Activated T-helper 1 cell treated with anti-CD3 and anti-CD28 coated beads, Interleukin-12 subunit alpha, Interleukin-12 subunit beta, Interleukin-2, Interleukin-4 antibody, amounts not matched to agents 30 ng/mL and 10 ng/mL and 1 ng/mL, durations not matched to agents 14 hours and 24 hours and 36 hours (primary cell): Measurements from ENCODE around the gene IFNLR1. TPM values are rescaled to one million over a fixed set of nuclear protein-coding genes. Genes with fewer than 3 reads are reported as not detected.
"Not testable (repeated sequence)": the region's sequence is repeated elsewhere in the genome, so short reads cannot be mapped to it uniquely, and the experiment has no call there.

Experiments used
- DNase-seq: peaks from one replicate; pipeline ENCODE4 v3.0.0; 2021; ENCODE audit warnings: low spot score
- H3K27ac Mint-ChIP-seq: one replicate; pipeline ENCODE4 v1.8.0; 2021; ENCODE audit warnings: mild to moderate bottlenecking, mixed read lengths
- H3K27me3 Mint-ChIP-seq: one replicate; pipeline ENCODE4 v1.8.0; 2022; ENCODE audit warnings: mild to moderate bottlenecking, moderate library complexity, mixed read lengths; ENCODE audit not compliant: insufficient read depth
- H3K36me3 Mint-ChIP-seq: one replicate; pipeline ENCODE4 v1.8.0; 2021; ENCODE audit warnings: low read depth, mixed read lengths
- H3K4me1 Mint-ChIP-seq: one replicate; pipeline ENCODE4 v1.8.0; 2021; ENCODE audit warnings: low read depth, mixed read lengths
- H3K4me3 Mint-ChIP-seq: one replicate; pipeline ENCODE4 v1.8.0; 2021; ENCODE audit warnings: mild to moderate bottlenecking, moderate library complexity, mixed read lengths
- H3K9me3 Mint-ChIP-seq: one replicate; pipeline ENCODE4 v1.8.0; 2021; ENCODE audit warnings: mixed read lengths
- intact Hi-C: fragments of 100-400 bp; cut with micrococcal nuclease; formaldehyde crosslinking; loops from one replicate; pipeline ENCODE4 v1.15.1; 2024
- total RNA-seq: library from RNA; stranded (reverse); gene quantifications from 2 replicates; pipeline ENCODE4 v1.2.3, GENCODE V29; 2022

The IFNLR1 gene
- total RNA-seq, 1 donor from 2014 or later: 3.1 TPM

- Mint-ChIP-seq H3K36me3 (no peaks in the 10 kb centered on the region), H3K4me3 (no peak overlapping the region), H3K27me3 (peaks cover 43% of the 10 kb centered on the region), H3K4me1 (no peaks in the 10 kb centered on the region), H3K9me3 (peaks cover 4% of the 10 kb centered on the region), H3K27ac (no peak overlapping the region)
- intact Hi-C loops: no loop called here
- no peak for DNase-seq
These were observed 29.4 kb upstream of the IFNLR1 start for GRCh38 chr1:24216276-24217074.

DNA sequence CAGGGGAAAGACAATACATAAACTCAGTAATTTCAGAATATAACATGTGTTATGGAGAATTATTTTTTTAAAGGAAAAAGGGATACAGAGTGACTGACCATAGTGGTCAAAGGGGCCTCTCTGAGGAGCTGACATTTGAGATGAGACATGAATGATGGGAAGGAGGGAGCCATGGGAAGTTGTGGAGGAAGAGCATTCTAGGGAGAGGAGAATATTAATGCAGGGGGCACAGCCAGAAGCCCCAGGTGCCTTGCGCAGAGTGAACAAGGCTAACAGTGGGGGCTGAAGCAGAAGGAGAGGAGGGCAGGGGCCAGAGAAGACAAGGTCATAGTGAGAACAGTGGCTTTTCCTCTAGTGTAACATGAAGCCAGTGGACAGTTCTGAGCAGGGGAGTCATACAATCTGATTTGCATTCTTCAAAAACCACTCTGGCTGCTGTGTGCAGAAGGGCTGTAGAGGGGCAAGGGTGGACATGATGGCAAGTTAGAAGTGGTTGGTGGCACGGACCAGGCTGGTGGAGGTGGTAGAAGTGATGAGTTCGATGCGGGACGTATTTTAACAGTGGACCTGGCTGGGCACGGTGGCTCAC is 28.2 kb upstream of the IFNLR1 start:
- intact Hi-C loops: no loop called here
- no peak for DNase-seq
- Mint-ChIP-seq H3K9me3 (peaks cover 4% of the 10 kb centered on the region), H3K27me3 (peaks cover 41% of the 10 kb centered on the region), H3K4me3 (no peak overlapping the region), H3K36me3 (no peaks in the 10 kb centered on the region), H3K4me1 (no peaks in the 10 kb centered on the region), H3K27ac (no peak overlapping the region)

GRCh38 chr1:24212376-24212775 is 25.3 kb upstream of the IFNLR1 start:
- Mint-ChIP-seq H3K27me3 (peaks cover 33% of the 10 kb centered on the region), H3K4me1 (no peaks in the 10 kb centered on the region), H3K27ac (no peak overlapping the region), H3K4me3 (no peak overlapping the region), H3K9me3 (peaks cover 4% of the 10 kb centered on the region), H3K36me3 (no peaks in the 10 kb centered on the region)
- DNase-seq: no peak
- intact Hi-C loops: no loop called here

GRCh38 chr1:24210195-24210627 is 23.1 kb upstream of the IFNLR1 start:
- Mint-ChIP-seq H3K4me3 (no peak overlapping the region), H3K27ac (no peak overlapping the region), H3K4me1 (no peaks in the 10 kb centered on the region), H3K36me3 (no peaks in the 10 kb centered on the region), H3K27me3 (peaks cover 20% of the 10 kb centered on the region), H3K9me3 (peaks cover 4% of the 10 kb centered on the region)
- DNase-seq: no peak
- intact Hi-C loops: no loop called here

DNA sequence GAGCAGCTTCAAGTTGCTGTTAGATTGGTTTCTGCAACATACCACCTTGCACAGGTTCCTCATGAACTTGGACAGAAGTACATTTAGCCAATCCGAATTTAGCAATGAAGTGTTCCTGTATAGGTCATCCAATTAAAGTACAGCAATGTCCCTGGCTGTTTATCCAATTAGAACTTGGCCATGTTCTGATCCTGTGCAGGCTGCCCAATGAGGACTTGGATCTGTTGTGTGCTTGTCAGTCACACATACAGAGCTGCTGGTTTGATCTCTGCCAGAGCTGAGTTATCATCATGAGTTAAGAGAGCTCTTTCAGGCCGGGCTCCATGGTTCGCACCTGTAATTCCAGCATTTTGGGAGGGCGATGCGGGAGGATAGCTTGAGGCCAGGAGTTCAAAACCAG is 22.0 kb upstream of the IFNLR1 start:
- Mint-ChIP-seq H3K4me1 (no peaks in the 10 kb centered on the region), H3K36me3 (no peaks in the 10 kb centered on the region), H3K27ac (no peak overlapping the region), H3K4me3 (no peak overlapping the region), H3K9me3 (peaks cover 4% of the 10 kb centered on the region), H3K27me3 (peaks cover 20% of the 10 kb centered on the region)
- intact Hi-C loops: no loop called here
- DNase-seq: no peak

- H3K4me1 Mint-ChIP-seq: peaks cover 8% of the 10 kb centered on the region
- no peak overlapping the region for H3K4me3 Mint-ChIP-seq
- no peak for DNase-seq
- H3K9me3 Mint-ChIP-seq: peaks cover 4% of the 10 kb centered on the region
- H3K36me3 Mint-ChIP-seq: no peaks in the 10 kb centered on the region
- H3K27me3 Mint-ChIP-seq: peaks cover 11% of the 10 kb centered on the region
- intact Hi-C loops: no loop called here
- no peak overlapping the region for H3K27ac Mint-ChIP-seq
These were observed 20.6 kb upstream of the IFNLR1 start for GRCh38 chr1:24207709-24208108.

GRCh38 chr1:24207395-24207687 is 20.3 kb upstream of the IFNLR1 start:
- H3K27ac Mint-ChIP-seq, H3K36me3 Mint-ChIP-seq, DNase-seq, H3K4me1 Mint-ChIP-seq, intact Hi-C loops, H3K4me3 Mint-ChIP-seq, H3K9me3 Mint-ChIP-seq: not testable (repeated sequence)
- peaks cover 11% of the 10 kb centered on the region for H3K27me3 Mint-ChIP-seq

DNA sequence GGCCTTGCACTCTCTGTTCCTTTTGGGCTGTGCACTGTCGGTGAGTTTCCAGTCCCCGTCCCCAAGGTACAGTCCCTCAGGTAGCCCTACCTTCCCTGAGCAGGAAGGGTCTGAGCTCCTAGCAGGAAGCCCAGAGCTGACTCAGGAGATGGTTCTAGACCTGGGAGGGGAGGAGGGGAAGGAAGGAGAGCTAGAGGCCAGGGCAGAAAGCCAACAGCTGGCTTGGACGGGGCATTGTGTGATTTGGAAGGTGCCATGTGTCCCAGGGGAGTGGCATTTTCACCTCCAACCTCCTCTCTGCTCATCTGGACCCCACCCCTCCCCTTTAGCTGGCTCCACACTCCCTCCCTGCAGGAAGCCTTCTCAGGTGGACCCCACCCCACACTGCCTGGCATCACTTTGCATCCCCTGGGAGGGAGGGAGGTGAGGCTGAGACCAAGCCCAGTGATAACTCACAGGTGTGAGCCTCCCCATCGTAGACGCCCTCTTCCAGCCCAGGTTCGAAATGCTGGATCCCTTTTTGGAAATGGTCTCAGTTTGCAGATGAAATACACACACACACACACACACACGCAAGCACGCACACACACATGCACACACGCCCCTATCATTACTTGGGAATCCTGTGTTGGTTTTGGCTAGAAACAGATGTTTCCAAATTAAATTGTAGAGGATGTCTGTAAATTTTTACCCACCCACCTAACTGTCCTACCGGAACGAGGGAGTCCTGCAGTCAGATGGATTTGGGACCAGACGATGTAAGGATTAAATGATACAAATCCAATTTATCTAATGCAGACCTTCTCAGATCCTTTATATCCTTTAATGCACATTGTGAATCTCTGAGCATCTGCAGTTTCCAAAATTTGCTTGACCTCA is 19.7 kb upstream of the IFNLR1 start:
- H3K36me3 Mint-ChIP-seq: no peaks in the 10 kb centered on the region
- DNase-seq: no peak
- H3K4me1 Mint-ChIP-seq: peaks cover 8% of the 10 kb centered on the region
- H3K4me3 Mint-ChIP-seq: no peak overlapping the region
- intact Hi-C loops: no loop called here
- H3K27ac Mint-ChIP-seq: no peak overlapping the region
- peaks cover 11% of the 10 kb centered on the region for H3K27me3 Mint-ChIP-seq
- H3K9me3 Mint-ChIP-seq: peaks cover 3% of the 10 kb centered on the region

GRCh38 chr1:24206083-24206464 is 19.0 kb upstream of the IFNLR1 start:
- intact Hi-C loops: no loop called here
- Mint-ChIP-seq H3K36me3 (no peaks in the 10 kb centered on the region), H3K27ac (no peak overlapping the region), H3K27me3 (peaks cover 11% of the 10 kb centered on the region), H3K4me3 (no peak overlapping the region), H3K4me1 (peaks cover 8% of the 10 kb centered on the region), H3K9me3 (no peaks in the 10 kb centered on the region)
- DNase-seq: no peak

GRCh38 chr1:24205345-24206082 is 18.4 kb upstream of the IFNLR1 start:
- H3K36me3 Mint-ChIP-seq: no peaks in the 10 kb centered on the region
- intact Hi-C loops: no loop called here
- no peaks in the 10 kb centered on the region for H3K9me3 Mint-ChIP-seq

GRCh38 chr1:24204116-24204515 is 17.0 kb upstream of the IFNLR1 start:
- DNase-seq: no peak
- no peaks in the 10 kb centered on the region for H3K9me3 Mint-ChIP-seq
- intact Hi-C loops: no loop called here
- peaks cover 11% of the 10 kb centered on the region for H3K27me3 Mint-ChIP-seq
- no peaks in the 10 kb centered on the region for H3K36me3 Mint-ChIP-seq
- H3K27ac Mint-ChIP-seq: no peak overlapping the region
- H3K4me1 Mint-ChIP-seq: peaks cover 22% of the 10 kb centered on the region
- H3K4me3 Mint-ChIP-seq: no peak overlapping the region

More at GRCh38 chr1:24205345-24206082, 18.4 kb upstream of the IFNLR1 start:
- H3K4me1 Mint-ChIP-seq: peaks cover 8% of the 10 kb centered on the region
- H3K27ac Mint-ChIP-seq: no peak overlapping the region
- H3K27me3 Mint-ChIP-seq: peaks cover 11% of the 10 kb centered on the region
- no peak overlapping the region for H3K4me3 Mint-ChIP-seq
- no peak for DNase-seq

GRCh38 chr1:24203404-24203803 is 16.3 kb upstream of the IFNLR1 start:
- Mint-ChIP-seq H3K27me3 (peaks cover 11% of the 10 kb centered on the region), H3K9me3 (no peaks in the 10 kb centered on the region), H3K4me1 (peaks cover 22% of the 10 kb centered on the region), H3K4me3 (no peak overlapping the region), H3K27ac (no peak overlapping the region), H3K36me3 (no peaks in the 10 kb centered on the region)
- DNase-seq: no peak
- intact Hi-C loops: loop anchor here (2.0 kb wide), 1 partner anchor 117 kb away; no protein-coding TSS in a partner anchor
